Fibroblast of lung (primary cell): ENCODE results near the gene UTY. TPM values are rescaled to one million over a fixed set of nuclear protein-coding genes. Genes with fewer than 3 reads are reported as not detected.

Source experiments
- DNase-seq, 2 donors: peaks; one replicate each; pipeline versions ENCODE4 v3.0.0 to v3.0.0-alpha.2; 2010; ENCODE audit warnings: low read depth in 2 of 2
- H2AFZ ChIP-seq: 2 replicates; pipeline ENCODE4 v1.5.1; 2012; ENCODE audit warnings: low read length, control low read depth, inconsistent platforms
- H3K27ac ChIP-seq: 2 replicates; pipeline ENCODE4 v1.5.1; 2011; ENCODE audit warnings: low read length, control low read depth; ENCODE audit not compliant: insufficient read depth
- H3K27me3 ChIP-seq: 2 replicates; pipeline ENCODE4 v1.5.1; 2011; ENCODE audit warnings: mild to moderate bottlenecking, low read length; ENCODE audit not compliant: control insufficient read depth, insufficient read depth
- H3K36me3 ChIP-seq: 2 replicates; pipeline ENCODE4 v1.5.1; 2011; ENCODE audit warnings: low read length; ENCODE audit not compliant: control insufficient read depth, insufficient read depth
- H3K4me1 ChIP-seq: 2 replicates; pipeline ENCODE4 v1.5.1; 2011; ENCODE audit warnings: low read length; ENCODE audit not compliant: control insufficient read depth, insufficient read depth; ENCODE audit errors: extremely low read depth
- H3K4me2 ChIP-seq: 2 replicates; pipeline ENCODE4 v1.5.1; 2011; ENCODE audit warnings: low read length, control low read depth; ENCODE audit not compliant: insufficient read depth; ENCODE audit errors: extremely low read depth
- H3K4me3 ChIP-seq, 4 experiments: fragments of 200-600 bp in 1 of 4; sonication (generic) in 1 of 4; replicated peaks in 1 of 4; 2 replicates each; pipeline ENCODE4 v1.5.1; 2011 to 2016; ENCODE audit warnings: low read length in 4 of 4, low read depth in 3 of 4, mild to moderate bottlenecking in 3 of 4, control low read depth in 2 of 4, inconsistent platforms in 1 of 4, mixed read lengths in 1 of 4; ENCODE audit not compliant: insufficient read depth in 1 of 4; ENCODE audit errors: control extremely low read depth in 1 of 4
- H3K79me2 ChIP-seq: 2 replicates; pipeline ENCODE4 v1.5.1; 2012; ENCODE audit warnings: mild to moderate bottlenecking, low read length, inconsistent platforms; ENCODE audit not compliant: control insufficient read depth, insufficient read depth
- H3K9ac ChIP-seq: 2 replicates; pipeline ENCODE4 v1.5.1; 2011; ENCODE audit warnings: mild to moderate bottlenecking, low read length, control low read depth; ENCODE audit not compliant: insufficient read depth
- H3K9me3 ChIP-seq: 2 replicates; pipeline ENCODE4 v1.5.1; 2012; ENCODE audit warnings: low read depth, low read length; ENCODE audit not compliant: control insufficient read depth, insufficient read depth
- H4K20me1 ChIP-seq: 2 replicates; pipeline ENCODE4 v1.5.1; 2011; ENCODE audit warnings: low read length; ENCODE audit not compliant: control insufficient read depth, insufficient read depth; ENCODE audit errors: extremely low read depth
- CTCF ChIP-seq, 2 donors: IDR thresholded peaks in 1 of 2; conservative IDR thresholded peaks in 1 of 2; 1 replicate in 1 of 2; 2 replicates in 1 of 2; pipeline ENCODE4 v1.5.1; 2011 to 2012; ENCODE audit warnings: low read length in 2 of 2, control low read depth in 1 of 2, inconsistent platforms in 1 of 2, low read depth in 1 of 2, mild to moderate bottlenecking in 1 of 2
- EZH2 ChIP-seq: IDR thresholded peaks from 2 replicates; pipeline ENCODE4 v1.5.1; 2012; ENCODE audit warnings: low read length, control low read depth, mild to moderate bottlenecking; ENCODE audit errors: missing control alignments
- polyA plus RNA-seq, 2 donors: library from polyadenylated mRNA; depleted of rRNA in 1 of 2; stranded (reverse) in 1 of 2; unstranded in 1 of 2; fragments of >200 nt; gene quantifications; 2 replicates each; pipeline ENCODE4 v1.2.1, GENCODE V29; 2011 to 2012; ENCODE audit warnings: missing spikeins in 1 of 2
- total RNA-seq: library from RNA; depleted of rRNA; stranded (reverse); fragments of >200 nt; gene quantifications from 2 replicates; pipeline ENCODE4 v1.2.1, GENCODE V29; 2014

The UTY gene
- total and polyA plus RNA-seq, 2 donors (not counting 1 experiment from before 2014, with no cell fraction given): 7.7 TPM; not detected in 1

GRCh38 chrY:13451572-13451971, 28.3 kb downstream of the UTY start:
- TF ChIP-seq EZH2 (no peak), CTCF (conservative IDR thresholded peaks at IDR 0.05 in 1 of 2, IDR thresholded peaks at IDR 0.05 in 1 of 2; ENCODE audit: low read depth in 1 of 2, low read length in 2 of 2) (no peak)
- H3K4me2 ChIP-seq: no peak overlapping the region
- H3K9me3 ChIP-seq: no peaks in the 10 kb centered on the region
- no peaks in the 10 kb centered on the region for H4K20me1 ChIP-seq
- H3K4me1 ChIP-seq: no peaks in the 10 kb centered on the region
- no peak overlapping the region for H2AFZ ChIP-seq
- no peak overlapping the region for H3K4me3 ChIP-seq
- no peaks in the 10 kb centered on the region for H3K27me3 ChIP-seq
- H3K27ac ChIP-seq: no peak overlapping the region
- H3K36me3 ChIP-seq: no peaks in the 10 kb centered on the region
- no peaks in the 10 kb centered on the region for H3K79me2 ChIP-seq
- no peak overlapping the region for H3K9ac ChIP-seq
- no peak for DNase-seq

- TF ChIP-seq EZH2: no peak
- no peak for TF ChIP-seq CTCF (conservative IDR thresholded peaks at IDR 0.05 in 1 of 2, IDR thresholded peaks at IDR 0.05 in 1 of 2; ENCODE audit: low read depth in 1 of 2, low read length in 2 of 2)
- H3K79me2 ChIP-seq: no peaks in the 10 kb centered on the region
- no peak overlapping the region for H3K4me2 ChIP-seq
Measured at GRCh38 chrY:13450596-13451130, 29.2 kb downstream of the UTY start.

GRCh38 chrY:13445566-13445965, 34.3 kb downstream of the UTY start:
- Histone ChIP-seq H4K20me1 (no peaks in the 10 kb centered on the region), H3K9me3 (no peaks in the 10 kb centered on the region), H3K4me1 (no peaks in the 10 kb centered on the region), H2AFZ (no peak overlapping the region), H3K4me2 (no peak overlapping the region), H3K4me3 (no peak overlapping the region), H3K36me3 (no peaks in the 10 kb centered on the region), H3K9ac (no peak overlapping the region), H3K27me3 (no peaks in the 10 kb centered on the region), H3K79me2 (no peaks in the 10 kb centered on the region), H3K27ac (no peak overlapping the region)
- no peak for DNase-seq
- no peak for TF ChIP-seq EZH2
- TF ChIP-seq CTCF (conservative IDR thresholded peaks at IDR 0.05 in 1 of 2, IDR thresholded peaks at IDR 0.05 in 1 of 2; ENCODE audit: low read depth in 1 of 2, low read length in 2 of 2): no peak

More at GRCh38 chrY:13450596-13451130, 29.2 kb downstream of the UTY start:
- Histone ChIP-seq H3K27me3 (no peaks in the 10 kb centered on the region), H3K4me1 (no peaks in the 10 kb centered on the region), H3K9ac (no peak overlapping the region), H3K9me3 (no peaks in the 10 kb centered on the region), H3K27ac (no peak overlapping the region), H3K36me3 (no peaks in the 10 kb centered on the region), H2AFZ (no peak overlapping the region), H4K20me1 (no peaks in the 10 kb centered on the region), H3K4me3 (no peak overlapping the region)
- DNase-seq: no peak
